Melanocyte of skin (primary cell): ENCODE results near the gene AGBL4. TPM values are rescaled to one million over a fixed set of nuclear protein-coding genes. Genes with fewer than 3 reads are reported as not detected.

ENCODE experiments used
- small RNA-seq, 2 donors: library from RNA; depleted of rRNA; stranded (forward); fragments of <200 nt; gene quantifications; one replicate each; pipeline ENCODE3, GENCODE V24; 2012
- total RNA-seq, 2 donors: library from RNA; depleted of rRNA; stranded (reverse); fragments of >200 nt; gene quantifications; 2 replicates each; pipeline ENCODE4 v1.2.3, GENCODE V29; 2012

AGBL4 gene
- under 1 TPM; under 0.01 TPM for total RNA-seq

DNA sequence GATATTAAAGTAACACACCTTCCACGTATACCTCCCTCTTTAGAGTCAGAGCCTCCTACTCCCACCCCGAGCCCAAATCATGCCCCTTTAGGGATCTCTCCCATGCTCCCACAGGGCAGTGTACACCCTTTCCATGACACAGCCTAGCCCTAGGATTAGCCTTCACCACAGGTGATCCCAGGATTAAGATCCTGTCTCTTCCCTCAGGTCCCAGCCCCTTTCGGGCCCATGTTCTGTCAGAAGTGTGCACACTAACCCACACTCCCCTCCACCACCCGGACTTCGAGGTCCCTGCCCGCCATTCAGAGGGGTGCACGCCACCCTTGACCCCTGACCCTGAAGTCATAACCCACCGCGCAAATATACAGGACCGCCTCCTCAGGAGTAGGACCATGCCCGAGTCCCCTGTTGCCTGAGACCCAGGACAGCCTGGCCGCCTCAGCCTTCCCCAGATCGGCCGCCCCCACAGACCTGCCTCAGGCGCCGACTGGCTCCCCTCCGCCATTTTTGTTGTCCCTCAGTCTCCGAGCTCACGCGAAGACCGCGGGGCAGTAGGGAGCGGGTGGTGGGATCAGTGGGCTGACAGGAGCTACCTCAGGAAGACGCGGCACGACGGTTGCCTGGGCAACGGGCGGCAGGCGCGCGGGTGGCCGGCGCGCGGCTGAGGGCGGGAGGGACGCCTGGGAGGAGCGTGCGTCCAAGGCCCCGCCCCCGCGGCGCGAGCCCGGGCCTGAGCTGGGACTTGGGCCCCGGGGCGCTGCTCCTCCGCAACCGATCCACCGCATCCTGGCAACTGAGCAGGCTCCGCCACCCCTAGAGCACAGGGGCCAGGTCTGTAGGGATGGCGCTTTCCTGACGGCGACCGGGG lies at the start of gene AGBL4:
Gene AGBL4, minus strand, starts transcription at position 663 of the 868 bp plus-strand sequence.

DNA sequence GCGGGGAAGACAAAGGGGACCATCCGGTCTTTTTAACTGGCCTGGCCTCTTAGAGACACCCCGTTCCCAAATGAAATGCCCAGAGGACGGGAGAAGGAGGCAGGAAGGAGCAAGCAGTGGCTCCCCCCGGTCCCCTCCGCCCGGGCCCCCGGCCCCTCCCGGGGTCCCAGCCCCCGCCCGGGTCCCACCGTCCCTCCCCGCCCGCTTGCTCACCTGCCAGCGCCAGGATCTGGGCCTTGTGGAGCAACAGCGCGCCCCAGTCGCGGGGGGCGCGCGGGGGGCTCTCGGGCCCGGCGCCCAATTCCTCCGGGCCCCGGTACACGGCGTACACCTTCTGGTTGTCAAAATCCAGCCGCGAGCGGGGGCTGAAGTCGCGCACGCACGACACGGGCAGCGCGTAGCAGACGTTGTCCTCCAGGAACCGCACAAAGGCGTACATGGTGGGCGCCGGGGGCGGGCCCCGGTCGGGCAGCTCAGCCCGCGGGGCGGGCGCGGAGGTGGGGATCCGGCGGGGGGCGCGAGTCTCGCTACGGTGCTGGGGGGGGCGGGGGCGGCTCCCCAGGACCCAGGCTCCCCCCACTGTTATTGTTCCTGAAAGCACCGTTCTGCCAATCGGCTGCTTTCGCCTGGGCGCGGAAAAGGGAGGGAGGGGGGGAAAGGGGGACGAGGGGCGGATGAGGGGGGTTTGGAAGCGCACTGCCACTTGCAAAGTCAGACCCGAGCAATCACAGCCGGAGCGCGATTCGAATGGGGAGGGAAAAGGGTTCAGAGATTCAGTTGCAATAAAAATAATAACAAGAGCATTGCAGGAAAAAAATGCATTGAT lies 1247.1 kb downstream of the AGBL4 start, which contains the start of gene BEND5:
Gene BEND5, minus strand, starts transcription at position 499 of the 826 bp plus-strand sequence. Its CDS starts 60 bp downstream, at position 439.

Small RNA genes within 50 kb of the gene (small RNA-seq; reads per million reads assigned to genes)
- 0 reads per million in 2 donors for gene AL390023.1

Other genes starting within 250 kb of the AGBL4 start
- gene ELAVL4, start 85.0 kb upstream of the AGBL4 start, total RNA-seq = under 1 TPM in 1 of 2 donors, not detected in 1; 0.34 TPM